PC-9 (cell line): ENCODE data around the gene C1orf21.

Experiments
- CTCF ChIP-seq: fragments of 200-600 bp; sonication (generic); conservative IDR thresholded peaks from 2 replicates; pipeline ENCODE4 v1.6.1; 2017; ENCODE audit warnings: mixed run types, antibody characterized with exemption, mild to moderate bottlenecking, moderate library complexity
- EZH2 ChIP-seq: fragments of 200-600 bp; sonication (generic); IDR thresholded peaks from 2 replicates; pipeline ENCODE4 v1.8.0; 2017; ENCODE audit warnings: antibody characterized with exemption, low read depth

DNA sequence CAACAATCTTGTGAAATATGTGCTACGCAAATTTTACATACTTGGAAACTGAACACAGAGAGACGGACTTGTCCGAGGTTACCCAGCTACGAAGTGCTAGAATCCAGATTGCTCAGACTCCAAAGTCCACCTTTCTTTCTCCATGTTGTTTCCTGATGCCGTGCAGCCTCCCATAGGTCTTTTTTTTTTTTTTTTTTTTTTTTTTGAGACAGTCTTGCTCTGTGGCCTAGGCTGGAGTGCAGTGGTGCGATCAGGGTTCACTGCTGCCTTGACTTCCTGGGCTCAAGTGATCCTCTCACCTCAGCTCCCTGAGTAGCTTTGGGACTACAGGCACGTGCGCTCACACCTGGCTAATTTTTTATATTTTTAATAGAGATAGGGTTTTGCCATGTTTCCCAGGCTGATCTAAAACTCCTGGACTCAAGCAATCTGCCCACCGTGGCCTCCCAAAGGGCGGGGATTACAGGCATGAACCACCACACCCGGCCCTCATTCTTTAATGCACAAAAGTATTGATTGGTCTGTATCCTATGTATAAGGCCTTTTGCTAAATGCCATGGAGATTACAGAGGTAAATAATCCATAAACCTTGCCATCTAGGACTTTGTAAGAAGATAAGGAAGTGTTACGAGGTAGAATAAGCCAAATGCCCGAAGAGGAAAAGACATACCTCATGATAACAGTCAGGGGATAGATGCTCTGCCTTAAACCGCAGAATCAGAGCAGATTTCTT, 92.8 kb downstream of the C1orf21 start:
- no peak for TF ChIP-seq EZH2
- no peak for TF ChIP-seq CTCF
